NCI-H2196 (cell line): ENCODE measurements around the gene HLA-A.
"Not testable (repeated sequence)": the region's sequence is repeated elsewhere in the genome, so short reads cannot be mapped to it uniquely, and the experiment has no call there.

Source experiments
- DNase-seq: peaks from one replicate; lab custom pipeline; 2025; ENCODE audit not compliant: unreplicated experiment; lab: John Stamatoyannopoulos, UW

Gene HLA-A

GRCh38 chr6:29959467-29959866, 17.1 kb downstream of the HLA-A start:
- no peak for DNase-seq

- no peak for DNase-seq
Observed at GRCh38 chr6:29961966-29962365, 19.6 kb downstream of the HLA-A start.

- DNase-seq = not testable (repeated sequence)
Observed at GRCh38 chr6:29963697-29964096, 21.4 kb downstream of the HLA-A start.

- DNase-seq = no peak
Observed at GRCh38 chr6:29964518-29964886, 22.2 kb downstream of the HLA-A start.

GRCh38 chr6:29964887-29965562, 22.7 kb downstream of the HLA-A start:
- peak; percentile 78 for DNase-seq

- DNase-seq = no peak
Observed at GRCh38 chr6:29965563-29965872, 23.2 kb downstream of the HLA-A start.

- peak; percentile 89 for DNase-seq
Observed at GRCh38 chr6:29965873-29966601, 23.7 kb downstream of the HLA-A start.

- DNase-seq = peak; percentile 86
Observed at GRCh38 chr6:29967379-29968010, 25.2 kb downstream of the HLA-A start.

GRCh38 chr6:29968130-29968529, 25.8 kb downstream of the HLA-A start:
- peak; percentile 10 for DNase-seq

GRCh38 chr6:29968905-29969304, 26.6 kb downstream of the HLA-A start:
- no peak for DNase-seq

- no peak for DNase-seq
Observed at GRCh38 chr6:29970711-29971110, 28.4 kb downstream of the HLA-A start.

GRCh38 chr6:29974901-29975560, 32.7 kb downstream of the HLA-A start:
- DNase-seq = no peak

- no peak for DNase-seq
Observed at GRCh38 chr6:29975561-29975907, 33.2 kb downstream of the HLA-A start.

GRCh38 chr6:29976253-29976587, 33.9 kb downstream of the HLA-A start:
- DNase-seq = no peak

- peak; percentile 68 for DNase-seq
Observed at GRCh38 chr6:29976588-29977424, 34.5 kb downstream of the HLA-A start.

GRCh38 chr6:29977425-29977727, 35.0 kb downstream of the HLA-A start:
- no peak for DNase-seq

- DNase-seq = not testable (repeated sequence)
Observed at GRCh38 chr6:29980013-29980412, 37.7 kb downstream of the HLA-A start.

GRCh38 chr6:29980511-29980910, 38.2 kb downstream of the HLA-A start:
- DNase-seq = no peak

- peak; percentile 29 for DNase-seq
Observed at GRCh38 chr6:29981211-29981812, 39.0 kb downstream of the HLA-A start.

GRCh38 chr6:29982097-29982496, 39.8 kb downstream of the HLA-A start:
- DNase-seq = no peak

- DNase-seq = no peak
Observed at GRCh38 chr6:29984232-29984631, 41.9 kb downstream of the HLA-A start.
